HepG2 (cell line): Measurements from ENCODE around the gene RHBDF2. TPM values are rescaled to one million over a fixed set of nuclear protein-coding genes. Genes with fewer than 3 reads are reported as not detected.
A peak's percentile ranks its signal among the peaks of the same experiment; 100 is the strongest.

Source experiments
- ATAD3A ChIP-seq: sonication (generic); formaldehyde crosslinking; IDR thresholded peaks from 2 replicates; pipeline ENCODE4 v1.4.0; 2020; ENCODE audit warnings: missing genetic modification reagents
- EHMT2 ChIP-seq: fragments of 200-600 bp; sonication (generic); IDR thresholded peaks from 2 replicates; pipeline ENCODE4 v1.7.0; 2017; ENCODE audit warnings: antibody characterized with exemption, low read depth, low read length, borderline replicate concordance
- MTA3 ChIP-seq: sonication (generic); formaldehyde crosslinking; IDR thresholded peaks from 2 replicates; pipeline ENCODE4 v1.4.0; 2020; ENCODE audit warnings: missing genetic modification reagents
- NCOA1 ChIP-seq: sonication (generic); formaldehyde crosslinking; IDR thresholded peaks from 2 replicates; pipeline ENCODE4 v1.9.0; 2021; ENCODE audit warnings: missing genetic modification reagents
- NR1H2 ChIP-seq: sonication (generic); formaldehyde crosslinking; IDR thresholded peaks from 2 replicates; pipeline ENCODE4 v1.8.1; 2022; ENCODE audit warnings: low read depth, missing genetic modification reagents, borderline replicate concordance
- RCOR2 ChIP-seq: IDR thresholded peaks from 2 replicates; pipeline ENCODE4 v1.6.1; 2016; ENCODE audit warnings: missing biosample characterization, missing genetic modification reagents
- RXRA ChIP-seq: sonication (generic); formaldehyde crosslinking; IDR thresholded peaks from 2 replicates; pipeline ENCODE4 v1.5.1; 2020; ENCODE audit warnings: missing genetic modification reagents
- SOX13 ChIP-seq, 3 experiments: fragments of 450-650 bp in 1 of 3; sonication (generic) in 1 of 3; formaldehyde crosslinking in 1 of 3; IDR thresholded peaks in 2 of 3; conservative IDR thresholded peaks in 1 of 3; 2 replicates each; pipeline versions ENCODE4 v1.5.0 to v1.6.1; 2016 to 2020; ENCODE audit warnings: antibody characterized with exemption in 1 of 3, mild to moderate bottlenecking in 1 of 3, missing compliant biosample characterization in 1 of 3, missing genetic modification reagents in 1 of 3, moderate library complexity in 1 of 3
- ZNF280D ChIP-seq: sonication (generic); formaldehyde crosslinking; IDR thresholded peaks from 2 replicates; pipeline ENCODE4 v1.5.1; 2020; ENCODE audit warnings: mild to moderate bottlenecking, missing genetic modification reagents
- ZNF407 ChIP-seq: sonication (generic); formaldehyde crosslinking; IDR thresholded peaks from one replicate; pipeline ENCODE4 v1.5.1; 2020; ENCODE audit warnings: mild to moderate bottlenecking, missing genetic modification reagents; ENCODE audit errors: not compliant biosample characterization
- ZNF543 ChIP-seq: sonication (generic); formaldehyde crosslinking; IDR thresholded peaks from 2 replicates; pipeline ENCODE4 v1.4.0; 2020; ENCODE audit warnings: mild to moderate bottlenecking, missing genetic modification reagents
- ZNF564 ChIP-seq: sonication (generic); formaldehyde crosslinking; IDR thresholded peaks from 2 replicates; pipeline ENCODE4 v1.8.1; 2023; ENCODE audit warnings: mild to moderate bottlenecking, missing genetic modification reagents
- polyA plus RNA-seq, 8 experiments: library from polyadenylated mRNA; depleted of rRNA in 3 of 8; stranded (reverse) in 7 of 8; unstranded in 1 of 8; fragments of >200 nt; fragmentation: Illumina TruSeq in 4 of 8; extraction: Trizol in 4 of 8; gene quantifications; 2 replicates each; pipeline versions ENCODE4 v1.2.1 to v1.2.3, GENCODE V29; 2011 to 2016; ENCODE audit warnings: low read depth in 4 of 8, missing spikeins in 1 of 8, mixed read lengths in 1 of 8; ENCODE audit not compliant: insufficient read depth in 1 of 8
- total RNA-seq, 5 experiments: library from RNA; depleted of rRNA; stranded (reverse); fragments of >200 nt; fragmentation: Illumina TruSeq; extraction: Trizol; gene quantifications; 2 replicates each; pipeline ENCODE4 v1.2.3, GENCODE V29; 2016; ENCODE audit warnings: low read depth in 1 of 5
- TF ChIP-seq, protein P1 (sequence below): sonication (generic); formaldehyde crosslinking; IDR thresholded peaks from 2 replicates; pipeline ENCODE4 v1.9.0; 2021; ENCODE audit warnings: missing genetic modification reagents, borderline replicate concordance
- TF ChIP-seq, protein P2 (sequence below): sonication (generic); formaldehyde crosslinking; conservative IDR thresholded peaks from 2 replicates; pipeline ENCODE4 v1.4.0; 2020; ENCODE audit warnings: missing genetic modification reagents

RHBDF2 gene
- total and polyA plus RNA-seq, 2 of the 13 experiments (the other 11 are each of a cell fraction or from before 2014, with no cell fraction given), result 7.8 to 24.2 TPM

DNA sequence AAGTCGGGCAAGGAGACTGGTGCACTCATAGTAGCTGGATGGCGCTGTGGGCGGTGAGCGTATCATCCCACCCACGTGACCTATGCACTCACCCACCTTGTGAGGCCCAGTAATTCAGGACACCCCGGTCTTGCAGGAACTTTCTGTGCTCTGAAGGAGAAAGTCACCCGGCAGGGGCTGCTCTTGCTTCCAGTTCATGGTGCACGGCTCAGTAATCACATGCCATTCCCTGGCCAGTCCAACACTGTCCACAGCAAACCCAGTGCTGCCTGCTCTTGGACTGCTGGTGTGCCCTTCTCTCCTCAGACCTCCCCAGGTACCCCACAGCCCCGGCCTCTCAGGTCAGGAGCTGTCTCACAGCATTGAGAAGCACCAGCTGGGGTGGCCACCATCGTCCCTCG is 16.4 kb upstream of the RHBDF2 start (continued):
- TF ChIP-seq ZNF407 (CRISPR knock-in tag), result no peak
- TF ChIP-seq RXRA, result peak; percentile 44; the same call in 1 of the 2 replicates
- no peak for TF ChIP-seq MTA3
- TF ChIP-seq, protein P1, sequence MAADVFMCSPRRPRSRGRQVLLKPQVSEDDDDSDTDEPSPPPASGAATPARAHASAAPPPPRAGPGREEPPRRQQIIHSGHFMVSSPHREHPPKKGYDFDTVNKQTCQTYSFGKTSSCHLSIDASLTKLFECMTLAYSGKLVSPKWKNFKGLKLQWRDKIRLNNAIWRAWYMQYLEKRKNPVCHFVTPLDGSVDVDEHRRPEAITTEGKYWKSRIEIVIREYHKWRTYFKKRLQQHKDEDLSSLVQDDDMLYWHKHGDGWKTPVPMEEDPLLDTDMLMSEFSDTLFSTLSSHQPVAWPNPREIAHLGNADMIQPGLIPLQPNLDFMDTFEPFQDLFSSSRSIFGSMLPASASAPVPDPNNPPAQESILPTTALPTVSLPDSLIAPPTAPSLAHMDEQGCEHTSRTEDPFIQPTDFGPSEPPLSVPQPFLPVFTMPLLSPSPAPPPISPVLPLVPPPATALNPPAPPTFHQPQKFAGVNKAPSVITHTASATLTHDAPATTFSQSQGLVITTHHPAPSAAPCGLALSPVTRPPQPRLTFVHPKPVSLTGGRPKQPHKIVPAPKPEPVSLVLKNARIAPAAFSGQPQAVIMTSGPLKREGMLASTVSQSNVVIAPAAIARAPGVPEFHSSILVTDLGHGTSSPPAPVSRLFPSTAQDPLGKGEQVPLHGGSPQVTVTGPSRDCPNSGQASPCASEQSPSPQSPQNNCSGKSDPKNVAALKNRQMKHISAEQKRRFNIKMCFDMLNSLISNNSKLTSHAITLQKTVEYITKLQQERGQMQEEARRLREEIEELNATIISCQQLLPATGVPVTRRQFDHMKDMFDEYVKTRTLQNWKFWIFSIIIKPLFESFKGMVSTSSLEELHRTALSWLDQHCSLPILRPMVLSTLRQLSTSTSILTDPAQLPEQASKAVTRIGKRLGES (CRISPR knock-in tag), result no peak
- TF ChIP-seq ATAD3A, result no peak
- TF ChIP-seq NR1H2, result no peak
- no peak for TF ChIP-seq ZNF564 (CRISPR knock-in tag)
- TF ChIP-seq, protein P2, sequence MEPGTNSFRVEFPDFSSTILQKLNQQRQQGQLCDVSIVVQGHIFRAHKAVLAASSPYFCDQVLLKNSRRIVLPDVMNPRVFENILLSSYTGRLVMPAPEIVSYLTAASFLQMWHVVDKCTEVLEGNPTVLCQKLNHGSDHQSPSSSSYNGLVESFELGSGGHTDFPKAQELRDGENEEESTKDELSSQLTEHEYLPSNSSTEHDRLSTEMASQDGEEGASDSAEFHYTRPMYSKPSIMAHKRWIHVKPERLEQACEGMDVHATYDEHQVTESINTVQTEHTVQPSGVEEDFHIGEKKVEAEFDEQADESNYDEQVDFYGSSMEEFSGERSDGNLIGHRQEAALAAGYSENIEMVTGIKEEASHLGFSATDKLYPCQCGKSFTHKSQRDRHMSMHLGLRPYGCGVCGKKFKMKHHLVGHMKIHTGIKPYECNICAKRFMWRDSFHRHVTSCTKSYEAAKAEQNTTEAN (CRISPR knock-in tag), result no peak
- no peak for TF ChIP-seq RCOR2
- TF ChIP-seq NCOA1 (CRISPR knock-in tag), result no peak
- no peak for TF ChIP-seq EHMT2
- TF ChIP-seq ZNF280D (CRISPR knock-in tag), result no peak
- no peak for TF ChIP-seq SOX13 (IDR thresholded peaks at IDR 0.05)
- no peak for TF ChIP-seq SOX13 (CRISPR knock-in tag; conservative IDR thresholded peaks at IDR 0.05 in 1 of 2, IDR thresholded peaks at IDR 0.05 in 1 of 2)
- TF ChIP-seq ZNF543, result no peak
